GM19023 (cell line): ENCODE measurements around the gene LMTK2.

Experiments used
- ATAC-seq: cut with Tn5 transposase; IDR thresholded peaks from one replicate; pipeline ENCODE4 v1.9.1; 2021; ENCODE audit warnings: mild to moderate bottlenecking, moderate library complexity; ENCODE audit not compliant: unreplicated experiment

Gene LMTK2

GRCh38 chr7:98135984-98136383 is 29.3 kb downstream of the LMTK2 start:
- no peak for ATAC-seq

DNA sequence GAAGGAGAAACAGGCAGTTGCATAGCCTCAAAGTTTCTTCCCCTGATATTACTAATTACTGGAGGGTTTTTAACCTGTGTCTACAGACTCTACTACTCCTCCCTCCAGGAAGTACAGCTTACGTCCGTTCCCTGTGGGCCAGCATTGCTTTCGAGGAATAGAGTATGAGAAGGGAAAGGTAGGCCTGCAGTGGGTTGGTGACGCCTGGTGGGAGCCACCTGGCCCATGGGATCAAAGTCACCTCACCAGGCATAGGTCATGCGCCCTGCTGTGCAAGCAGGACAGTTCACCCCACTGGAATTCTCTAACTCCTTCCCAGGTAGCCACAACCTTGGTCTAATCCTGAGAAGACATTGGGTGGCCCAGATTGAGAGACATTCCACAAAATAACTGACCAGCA is 29.8 kb downstream of the LMTK2 start:
- ATAC-seq = no peak

GRCh38 chr7:98137134-98137825 is 30.6 kb downstream of the LMTK2 start:
- no peak for ATAC-seq

DNA sequence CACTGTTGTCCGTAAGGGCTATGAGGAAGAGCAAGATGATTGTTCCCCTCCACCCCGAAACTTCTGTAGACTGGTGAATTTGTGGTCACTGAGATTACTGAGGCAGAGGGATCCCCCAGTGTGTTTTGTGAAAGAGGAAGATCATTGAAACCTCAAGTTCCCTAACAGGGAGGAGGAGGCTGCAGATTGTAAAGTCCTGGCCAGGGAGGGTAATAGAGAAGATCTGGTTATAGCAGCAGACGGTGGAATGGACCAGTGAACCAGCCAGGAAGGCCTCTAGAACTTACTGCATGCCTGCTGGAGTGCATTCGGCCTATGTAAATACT is 31.1 kb downstream of the LMTK2 start:
- peak; percentile 84 for ATAC-seq

DNA sequence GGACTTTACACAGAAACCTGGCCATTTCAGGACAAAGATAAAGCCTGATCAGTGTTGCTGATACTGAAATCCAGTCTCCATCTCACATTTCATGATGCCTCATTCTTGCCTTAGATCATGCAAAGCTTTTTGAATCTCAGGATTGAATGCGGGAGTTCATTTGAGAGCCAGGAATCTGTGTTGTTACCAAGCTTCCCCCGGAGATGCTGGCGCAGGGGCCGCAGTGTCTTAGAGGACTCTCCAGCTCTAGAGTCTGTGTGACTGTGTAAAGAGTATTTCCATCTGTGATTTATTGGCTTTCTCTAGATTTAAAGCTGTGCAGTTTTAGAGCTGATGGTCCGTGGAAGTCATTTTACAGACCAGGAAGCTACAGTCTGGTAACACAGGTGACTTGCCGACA is 32.0 kb downstream of the LMTK2 start:
- ATAC-seq = no peak

DNA sequence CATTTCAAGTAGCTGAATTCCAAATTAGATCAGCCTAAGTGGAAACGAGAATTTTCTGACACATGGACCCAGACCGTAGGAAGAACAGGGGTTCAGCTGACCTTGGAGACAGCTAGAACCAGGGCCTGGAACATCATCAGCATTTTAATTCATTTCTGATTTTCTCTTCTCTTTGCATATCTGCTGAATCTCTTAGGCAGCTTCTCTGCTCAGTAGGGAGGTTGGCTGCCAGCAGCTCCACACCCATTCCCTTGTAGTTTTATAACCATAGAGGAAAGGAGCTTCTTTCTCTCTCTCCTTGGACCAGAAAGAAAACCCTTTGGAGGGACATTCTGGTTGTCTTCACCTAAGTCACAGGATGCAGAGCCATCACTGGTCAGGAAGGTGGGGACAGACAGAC is 36.0 kb downstream of the LMTK2 start:
- ATAC-seq = no peak

DNA sequence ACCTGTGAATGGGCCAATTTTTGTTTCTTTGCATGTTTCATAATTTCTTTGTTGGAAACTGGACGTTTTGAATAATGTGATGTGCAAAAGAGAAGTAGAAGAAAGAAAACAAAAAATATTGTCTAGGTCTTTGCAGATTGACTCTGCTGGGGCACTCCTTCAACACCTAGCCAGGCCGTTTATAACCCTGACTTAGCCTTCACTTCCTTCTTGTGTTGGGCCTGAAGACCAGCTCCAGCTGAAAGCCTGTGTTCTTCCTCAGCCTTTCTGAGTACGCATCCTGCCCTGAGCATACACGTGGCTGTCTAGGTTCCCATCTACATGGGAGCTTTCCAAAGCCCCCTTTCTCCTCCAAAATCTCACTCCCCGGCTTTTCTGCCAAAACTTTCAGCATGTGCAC is 41.9 kb downstream of the LMTK2 start:
- no peak for ATAC-seq

DNA sequence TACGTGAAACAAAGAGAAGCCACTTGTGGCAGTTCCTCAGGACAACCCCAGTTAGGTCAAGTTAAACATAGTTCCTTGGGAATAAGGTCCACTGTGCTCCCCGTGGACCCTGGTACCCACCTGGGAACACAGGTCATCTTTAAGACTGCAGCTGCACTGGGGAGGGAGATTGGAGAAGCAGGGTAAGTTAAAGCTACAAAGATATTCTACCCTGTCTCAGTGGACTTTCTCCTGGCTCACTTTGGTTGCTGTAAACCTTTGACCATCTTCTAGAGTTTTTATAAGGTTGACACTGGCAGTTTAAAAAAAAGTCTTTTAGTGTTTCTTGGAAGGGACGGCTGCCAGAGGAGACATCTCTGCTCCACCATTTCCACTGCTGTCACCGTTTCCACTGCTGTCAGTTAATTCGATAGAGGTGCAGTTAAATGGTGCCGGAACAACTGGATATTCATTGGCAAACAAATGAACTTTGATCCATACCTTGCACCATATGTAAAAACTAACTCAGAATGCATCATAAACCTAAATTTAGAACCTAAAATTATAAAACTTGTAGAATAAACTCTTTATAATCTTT is 42.5 kb downstream of the LMTK2 start:
- no peak for ATAC-seq

GRCh38 chr7:98151884-98152283 is 45.2 kb downstream of the LMTK2 start:
- no peak for ATAC-seq

DNA sequence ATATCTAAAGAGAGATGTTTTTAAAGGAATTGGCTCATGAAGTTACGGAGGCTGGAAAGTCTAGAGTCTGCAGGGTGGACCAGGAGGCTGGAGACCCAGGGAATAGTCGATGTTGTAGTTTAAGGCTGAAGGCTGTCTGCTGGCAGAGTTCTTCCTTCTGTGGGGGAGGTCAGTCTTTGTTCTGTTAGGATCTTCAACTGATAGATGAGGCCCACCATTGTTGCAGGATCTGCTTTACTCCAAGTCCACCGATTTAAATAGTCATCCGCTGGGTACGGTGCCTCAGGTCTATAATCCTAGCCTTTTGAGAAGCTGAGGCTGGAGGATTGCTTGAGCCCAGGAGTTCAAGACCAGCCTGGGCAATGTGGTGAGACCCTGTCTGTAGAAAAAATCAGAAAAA is 50.0 kb downstream of the LMTK2 start:
- no peak for ATAC-seq

DNA sequence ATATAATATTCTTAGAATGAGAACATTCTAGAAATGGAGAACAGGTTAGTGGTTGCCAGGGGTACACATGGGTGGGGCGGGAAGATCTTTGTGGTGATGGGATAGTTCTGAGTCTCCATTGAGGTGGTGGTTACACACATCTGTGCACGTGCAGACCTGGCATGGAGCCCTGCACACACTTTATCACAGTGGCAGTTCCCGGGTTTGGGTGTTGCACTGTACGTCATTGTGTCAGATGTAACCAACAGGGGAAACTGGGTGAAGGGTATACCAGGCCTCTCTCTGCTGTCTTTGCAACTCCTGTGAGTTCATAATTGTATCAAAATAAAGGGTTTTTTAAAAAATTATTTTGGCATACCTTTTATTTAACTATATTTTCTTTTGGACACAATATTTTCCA is 51.1 kb downstream of the LMTK2 start:
- ATAC-seq = no peak

- ATAC-seq = no peak
These were observed 56.1 kb downstream of the LMTK2 start for GRCh38 chr7:98162758-98163157.

GRCh38 chr7:98163269-98163668 is 56.6 kb downstream of the LMTK2 start:
- no peak for ATAC-seq

DNA sequence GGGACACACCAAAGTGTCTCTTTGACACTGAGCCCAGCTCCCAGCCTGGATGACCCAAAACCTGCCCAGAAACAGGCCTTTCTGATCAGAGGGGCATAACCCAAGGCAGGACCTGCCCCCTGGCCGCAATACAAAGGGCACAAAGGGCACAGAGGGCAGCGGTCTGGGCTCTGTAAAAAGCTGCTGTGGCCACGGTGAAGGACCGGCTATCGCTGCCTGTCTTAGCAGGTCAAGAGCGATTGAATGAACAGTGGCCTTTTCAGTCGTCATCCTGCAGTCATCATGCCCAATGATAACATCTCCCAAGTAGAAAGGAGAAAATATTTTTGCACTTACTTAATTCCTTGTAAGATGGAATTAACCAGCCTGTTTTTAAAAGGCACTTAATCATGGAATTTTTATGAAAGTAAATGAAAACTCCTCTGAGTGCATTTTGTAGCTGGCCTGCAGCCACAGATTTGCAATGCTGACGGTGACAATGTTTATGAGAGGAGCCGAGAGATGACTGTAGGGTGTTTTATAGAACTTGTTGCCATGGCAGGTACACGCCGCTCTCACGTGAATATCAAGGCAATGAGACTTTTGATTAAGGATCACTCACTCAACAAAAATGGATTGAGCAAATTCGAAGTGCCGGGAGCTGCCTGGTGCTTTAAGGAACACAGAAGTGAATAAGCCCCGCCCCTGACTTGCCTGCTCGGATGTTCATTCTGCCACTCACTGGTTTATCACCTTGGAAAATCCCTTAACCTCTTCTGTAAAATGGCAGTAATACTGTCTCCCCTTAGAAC is 57.2 kb downstream of the LMTK2 start:
- ATAC-seq = no peak

- ATAC-seq = no peak
These were observed 59.4 kb downstream of the LMTK2 start for GRCh38 chr7:98165827-98166667.

- ATAC-seq = no peak
These were observed 60.0 kb downstream of the LMTK2 start for GRCh38 chr7:98166668-98166970.

DNA sequence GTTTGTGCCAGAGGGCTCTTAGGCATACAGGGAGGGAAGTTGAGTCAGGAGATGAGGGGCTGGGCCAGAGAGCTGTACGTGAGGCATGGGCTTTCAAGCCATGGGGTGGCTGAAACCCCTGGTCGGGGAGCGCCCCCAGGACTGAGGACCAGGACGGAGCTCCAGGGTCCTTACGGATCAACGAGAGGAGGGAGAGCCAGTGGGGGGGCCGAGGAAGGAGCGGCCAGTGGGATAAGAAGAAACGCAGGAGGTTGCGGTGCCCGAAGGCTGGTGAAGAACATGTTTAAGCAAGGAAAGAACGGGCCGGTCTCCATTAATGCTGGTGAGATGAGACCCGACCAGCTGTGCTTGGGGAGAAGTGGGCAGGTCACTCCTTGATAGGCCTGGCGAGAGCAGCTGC is 61.0 kb downstream of the LMTK2 start:
- ATAC-seq = no peak

- ATAC-seq = no peak
These were observed 61.7 kb downstream of the LMTK2 start for GRCh38 chr7:98168181-98168903.

- no peak for ATAC-seq
These were observed 62.4 kb downstream of the LMTK2 start for GRCh38 chr7:98168904-98169621.

DNA sequence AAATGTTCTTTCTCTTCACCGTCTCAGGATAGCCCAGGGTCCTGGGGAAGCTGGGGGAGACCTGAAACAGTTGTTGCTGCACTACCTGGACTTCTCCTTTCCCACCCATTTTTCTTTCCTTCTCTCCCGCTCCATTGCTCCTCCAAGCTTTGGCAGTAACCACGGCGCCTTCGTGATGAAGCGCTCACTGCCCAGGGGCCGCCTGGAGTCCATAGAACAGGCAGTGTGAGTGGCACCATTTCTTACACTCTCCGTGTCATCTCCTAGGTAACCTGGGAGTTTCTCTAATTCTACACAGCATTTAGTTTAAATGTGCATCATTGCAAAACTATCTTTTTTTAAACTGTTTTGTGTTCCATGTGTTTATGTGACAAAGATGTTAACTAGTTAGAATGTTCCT is 64.3 kb downstream of the LMTK2 start:
- no peak for ATAC-seq
